GM04504 (cell line): ENCODE data around the gene GLP1R.

Experiments used
- DNase-seq: peaks from one replicate; pipeline ENCODE4 v3.0.0-alpha.2; 2012; ENCODE audit warnings: low read depth

GLP1R gene

DNA sequence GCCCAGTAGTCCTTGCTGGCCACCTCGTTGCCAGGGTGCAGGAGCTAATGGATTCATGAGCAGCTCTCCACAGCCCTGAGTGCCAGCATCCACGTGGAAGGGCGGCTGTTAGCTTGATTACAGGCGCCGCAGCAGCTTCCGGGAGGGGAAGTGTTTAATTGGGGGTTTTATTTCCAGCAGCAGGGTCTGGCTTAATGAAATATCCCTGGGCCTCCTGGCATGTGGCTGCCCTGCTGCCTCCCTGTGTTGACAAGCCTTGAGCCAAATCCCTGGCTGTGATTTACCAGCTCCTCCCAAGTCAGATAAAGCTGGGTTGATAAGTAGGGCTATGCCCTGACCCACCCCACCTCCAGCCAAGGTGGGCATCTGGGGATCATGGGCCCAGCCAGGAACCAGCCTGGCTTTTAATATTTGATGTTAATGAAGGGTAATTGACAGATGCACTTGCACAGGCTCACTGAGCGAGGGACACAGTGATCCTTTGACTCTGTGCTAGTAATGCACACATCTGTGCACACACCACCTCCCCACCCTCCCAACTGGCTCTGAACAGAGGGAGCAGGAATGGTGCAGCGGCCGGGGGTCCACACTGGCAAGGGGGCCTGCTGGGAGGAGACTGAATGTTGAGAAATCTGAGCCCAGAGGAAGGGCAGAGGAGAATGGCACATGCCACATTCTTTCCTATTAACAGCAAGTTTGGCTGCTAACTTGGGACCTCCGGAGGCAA is 13.6 kb downstream of the GLP1R start:
- no peak for DNase-seq

DNA sequence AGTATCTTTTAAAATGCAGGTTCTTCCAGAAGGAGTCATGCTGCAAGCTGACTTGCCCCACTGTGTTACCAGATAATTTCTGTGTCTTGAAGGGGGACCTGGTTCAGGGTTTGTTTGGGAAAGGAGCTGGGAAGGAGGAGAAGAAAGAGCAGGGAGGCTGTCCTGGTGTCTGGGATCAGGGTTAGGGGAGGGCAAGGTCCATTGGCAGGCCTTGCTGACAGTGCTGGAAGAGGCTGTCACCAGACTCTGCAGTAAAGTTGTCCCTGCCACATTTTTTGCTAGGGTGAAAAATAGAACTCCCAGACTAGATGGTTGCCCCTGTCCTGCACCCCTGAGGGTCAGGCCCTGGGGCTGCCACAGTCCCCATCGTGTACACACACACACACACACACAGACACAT is 14.9 kb downstream of the GLP1R start:
- no peak for DNase-seq

DNA sequence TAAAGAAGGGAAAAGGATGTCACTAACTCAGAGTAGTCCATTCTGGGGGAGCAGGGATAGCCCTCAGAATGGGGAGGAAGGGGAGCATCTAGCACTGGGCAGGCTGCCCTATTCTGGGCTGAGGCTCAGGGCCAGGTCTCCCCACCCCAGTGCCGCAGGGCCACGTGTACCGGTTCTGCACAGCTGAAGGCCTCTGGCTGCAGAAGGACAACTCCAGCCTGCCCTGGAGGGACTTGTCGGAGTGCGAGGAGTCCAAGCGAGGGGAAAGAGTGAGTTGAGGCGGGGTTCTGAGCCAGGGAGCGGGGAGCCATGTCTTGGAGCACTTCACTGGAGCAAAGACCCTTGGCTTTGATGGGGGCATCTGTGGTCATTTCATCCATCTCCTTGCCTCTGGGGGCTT is 17.0 kb downstream of the GLP1R start:
- no peak for DNase-seq

DNA sequence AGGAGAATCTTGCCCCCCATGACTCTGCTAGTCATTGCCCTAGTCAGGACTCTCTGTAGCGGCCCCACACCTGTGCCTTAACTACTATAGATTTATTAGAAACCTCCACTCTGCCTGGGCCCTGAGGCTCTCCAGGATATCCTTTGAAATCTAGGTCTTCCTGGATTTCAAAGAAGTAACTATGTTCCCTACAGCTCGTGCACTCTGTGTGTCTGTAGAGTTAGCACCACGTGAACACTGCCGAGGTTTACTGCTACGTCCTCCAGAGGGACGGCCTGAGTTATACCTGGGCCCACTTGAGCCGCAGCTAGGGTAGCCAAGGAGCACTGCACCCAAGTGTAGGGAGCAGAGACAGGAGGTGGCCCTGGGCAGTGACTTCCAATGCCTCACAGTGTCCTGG is 19.8 kb downstream of the GLP1R start:
- DNase-seq = no peak

DNA sequence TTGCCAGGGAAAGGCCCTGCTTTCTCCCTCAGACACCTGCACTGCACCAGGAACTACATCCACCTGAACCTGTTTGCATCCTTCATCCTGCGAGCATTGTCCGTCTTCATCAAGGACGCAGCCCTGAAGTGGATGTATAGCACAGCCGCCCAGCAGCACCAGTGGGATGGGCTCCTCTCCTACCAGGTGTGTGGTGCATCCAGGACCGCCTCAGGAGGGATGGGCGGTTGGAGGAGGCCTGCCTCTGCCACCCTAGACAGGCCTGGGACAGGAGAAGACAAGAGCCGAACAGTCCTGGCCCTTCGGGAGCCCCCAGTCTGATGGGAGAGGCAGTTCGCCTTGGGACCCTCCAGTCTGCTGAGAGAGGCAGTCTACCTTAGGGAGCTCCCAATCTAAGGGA is 24.2 kb downstream of the GLP1R start:
- DNase-seq = no peak

DNA sequence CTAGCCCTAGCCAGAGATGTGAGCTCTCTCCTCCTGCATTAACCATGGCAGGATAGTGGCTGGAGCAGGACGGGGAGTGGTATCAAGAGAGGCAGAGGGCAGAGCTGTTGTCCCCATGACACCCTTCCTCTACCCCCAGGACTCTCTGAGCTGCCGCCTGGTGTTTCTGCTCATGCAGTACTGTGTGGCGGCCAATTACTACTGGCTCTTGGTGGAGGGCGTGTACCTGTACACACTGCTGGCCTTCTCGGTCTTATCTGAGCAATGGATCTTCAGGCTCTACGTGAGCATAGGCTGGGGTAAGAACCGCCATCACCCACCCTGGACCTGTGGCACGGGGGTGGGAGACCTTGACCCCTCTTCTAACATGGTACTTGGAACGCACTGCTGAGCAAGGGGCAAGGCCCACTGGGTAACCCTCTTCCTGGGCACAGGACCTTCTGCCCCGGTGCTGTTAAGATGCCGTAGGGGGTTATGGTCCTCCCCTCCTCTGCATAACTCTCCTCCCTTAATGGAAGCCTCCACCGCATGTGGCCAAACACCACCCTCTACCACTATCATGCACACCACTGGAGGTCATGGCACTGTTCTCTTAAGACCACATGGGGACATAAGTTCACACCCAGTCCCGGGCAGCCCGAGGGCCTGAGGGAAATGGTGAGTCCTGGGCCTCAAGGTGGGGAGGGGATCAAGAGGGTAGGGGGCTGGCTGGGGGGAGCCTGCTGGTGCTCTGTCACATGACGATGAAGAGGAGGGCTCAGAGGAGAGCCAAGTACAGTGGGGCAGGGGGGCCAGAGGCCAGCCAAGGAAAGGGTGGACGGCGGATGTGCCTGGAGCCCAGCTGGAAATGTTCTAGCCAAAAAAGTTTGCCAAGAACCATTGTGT is 25.1 kb downstream of the GLP1R start:
- no peak for DNase-seq

DNA sequence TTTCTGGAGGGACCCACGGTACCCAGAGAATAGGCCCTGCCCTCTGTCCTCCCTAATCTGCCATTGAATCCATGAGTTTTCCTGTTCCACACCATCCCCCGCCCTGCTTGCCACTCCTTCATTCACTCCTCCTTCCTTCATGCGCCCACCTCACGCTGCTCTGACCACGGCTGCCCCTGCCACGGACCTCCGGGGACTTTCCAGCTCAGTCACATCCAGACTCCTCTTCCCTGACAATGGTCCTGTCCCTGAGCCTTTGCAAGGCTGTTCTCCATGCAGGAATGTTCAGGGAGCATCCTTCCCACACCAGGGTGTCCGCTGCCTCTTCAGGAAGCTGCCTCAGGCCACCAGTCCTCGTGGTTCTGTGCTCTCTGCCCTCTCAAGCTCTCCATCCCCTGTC is 25.9 kb downstream of the GLP1R start:
- DNase-seq = no peak

DNA sequence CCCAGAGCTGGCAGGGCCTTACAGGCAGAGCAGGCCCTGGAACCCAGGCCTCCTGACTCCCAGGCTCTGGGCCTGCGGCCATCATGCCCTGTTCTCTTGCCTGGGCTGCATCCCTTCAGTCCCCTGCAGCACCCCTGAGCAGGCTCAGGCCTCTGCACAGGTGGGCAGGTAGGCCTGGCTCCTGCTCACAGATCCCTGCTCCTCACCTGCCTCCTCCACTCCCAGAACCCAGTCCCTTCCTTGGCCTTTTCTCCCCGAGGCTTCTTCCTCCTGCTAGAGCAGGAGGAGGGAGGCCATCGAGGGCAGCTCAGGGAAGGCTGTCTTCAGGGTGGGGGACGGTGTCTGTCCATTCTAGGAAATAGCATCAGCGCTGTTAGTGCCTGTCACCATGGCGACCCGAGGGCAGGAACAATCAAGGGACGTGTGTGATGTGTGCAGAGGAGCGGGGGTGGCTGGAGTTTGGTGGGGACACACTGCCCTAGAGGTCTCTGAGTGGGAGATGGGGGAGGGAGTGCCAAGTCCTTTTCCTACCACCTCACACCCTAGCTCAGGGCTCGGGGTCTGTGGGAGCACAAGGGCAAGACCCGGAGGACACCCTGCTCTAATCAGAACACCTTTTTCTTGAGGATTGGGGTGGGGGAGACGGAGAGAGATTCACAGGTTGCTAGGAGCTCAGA is 26.6 kb downstream of the GLP1R start:
- DNase-seq = no peak

DNA sequence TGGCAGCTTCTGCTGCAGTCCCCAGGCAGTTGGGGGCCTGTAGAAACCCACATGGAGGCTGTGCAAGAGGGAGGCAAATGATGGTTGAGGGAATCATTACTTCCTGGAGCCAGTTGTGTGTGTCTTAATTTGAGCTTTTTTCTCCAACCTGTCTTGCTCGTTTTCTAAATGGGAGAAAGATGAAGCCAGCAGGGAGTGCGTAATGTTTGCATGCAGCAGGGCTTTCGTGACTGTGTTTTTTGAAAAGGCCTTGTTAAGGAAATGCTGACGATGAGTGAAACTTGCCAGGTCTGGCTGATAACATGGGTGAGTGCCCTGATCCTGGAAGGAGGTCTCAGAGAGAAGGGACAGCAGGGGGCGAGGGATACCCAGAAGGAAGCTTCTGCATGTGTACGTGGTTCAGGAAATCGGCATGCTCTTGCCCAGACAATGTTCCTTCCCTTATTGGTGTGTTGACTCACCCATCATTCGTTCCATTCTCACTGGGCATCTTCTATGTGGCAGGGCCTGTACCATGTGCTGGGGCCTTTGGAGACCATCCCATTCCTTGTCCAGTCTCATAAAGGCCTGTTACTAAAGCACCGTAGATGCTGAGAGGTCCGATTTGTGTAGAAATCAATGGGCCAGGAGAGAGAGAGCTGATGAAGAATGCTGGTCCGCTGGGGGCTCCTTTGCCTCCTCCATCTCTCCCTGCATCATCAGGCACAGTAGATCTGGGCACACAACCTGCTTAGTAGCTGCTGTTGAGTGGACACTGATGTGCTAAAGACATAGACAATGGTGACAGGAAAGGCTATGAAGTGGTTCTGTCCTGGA is 27.4 kb downstream of the GLP1R start:
- DNase-seq = no peak

DNA sequence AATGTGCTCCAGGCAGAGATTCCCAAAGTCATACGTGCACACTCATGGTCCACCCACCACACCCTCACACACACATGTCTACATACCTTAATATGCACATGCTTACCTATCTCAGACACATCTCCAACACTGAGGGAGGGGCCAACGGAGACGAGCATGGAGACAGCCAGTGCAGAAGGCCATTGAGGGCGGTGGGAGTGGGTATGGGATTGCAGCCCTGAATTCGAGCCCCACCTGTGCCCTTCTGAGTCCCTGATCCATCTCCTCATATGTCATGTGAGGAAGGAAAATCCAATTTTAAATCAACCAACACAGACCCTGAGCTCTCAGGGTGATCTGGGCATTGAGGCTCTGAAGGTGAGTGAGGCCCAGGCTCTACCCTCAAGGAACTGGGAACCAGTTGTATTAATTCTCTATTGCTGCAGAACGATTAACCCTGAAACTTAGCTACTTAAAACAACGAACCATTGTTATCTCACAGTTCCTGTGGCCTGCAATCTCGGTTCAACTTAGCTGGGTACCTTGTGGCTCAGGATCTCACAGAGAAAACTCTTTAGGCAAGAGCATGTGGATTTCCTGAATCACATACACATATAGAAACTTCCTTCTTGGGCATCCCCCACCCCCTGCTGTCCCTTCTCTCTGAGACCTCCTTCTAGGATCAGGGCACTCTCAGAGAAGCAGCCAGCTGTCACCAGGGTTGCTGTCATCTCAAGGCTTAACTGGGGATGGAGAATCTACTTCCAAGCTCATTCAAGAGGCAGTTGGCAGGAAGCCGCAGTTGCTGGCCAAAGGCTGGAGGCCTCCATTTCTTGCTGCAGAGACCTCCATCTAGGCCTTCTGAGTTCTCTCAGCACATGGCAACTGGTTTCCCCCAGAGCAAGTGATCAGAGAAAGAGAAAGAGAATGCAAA is 28.3 kb downstream of the GLP1R start:
- DNase-seq = no peak

DNA sequence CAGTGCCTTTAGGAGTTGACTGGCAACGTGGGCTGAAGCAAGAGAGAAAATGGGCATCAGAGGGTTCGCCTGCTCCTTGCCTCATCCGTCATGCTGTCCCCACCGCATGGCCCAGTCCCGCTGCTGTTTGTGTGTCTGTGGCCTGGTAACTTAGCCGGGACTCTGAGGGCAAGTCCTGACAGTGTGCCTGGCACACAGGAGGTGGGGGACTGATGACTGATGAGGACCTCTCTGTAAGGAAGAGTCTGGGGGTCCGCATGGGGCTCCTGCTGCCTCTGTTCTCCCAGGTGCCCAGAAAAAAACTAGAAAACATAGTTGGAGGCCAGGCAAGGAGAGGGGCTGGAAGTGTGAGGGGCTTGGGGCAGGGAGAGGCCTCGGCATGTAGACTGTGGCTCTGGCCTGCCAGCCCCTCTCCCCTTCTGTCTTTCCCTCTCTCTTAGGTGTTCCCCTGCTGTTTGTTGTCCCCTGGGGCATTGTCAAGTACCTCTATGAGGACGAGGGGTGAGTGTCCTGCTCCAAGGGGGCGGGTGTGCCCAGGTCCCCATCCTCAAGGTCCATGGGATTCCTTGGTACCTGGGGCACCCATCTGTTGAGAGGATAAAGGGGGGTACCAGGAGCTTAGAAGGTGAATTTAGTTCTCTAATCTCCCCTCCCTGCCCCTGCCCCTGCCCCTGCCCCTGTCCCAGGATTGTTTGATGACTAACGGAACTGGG is 29.5 kb downstream of the GLP1R start:
- no peak for DNase-seq

DNA sequence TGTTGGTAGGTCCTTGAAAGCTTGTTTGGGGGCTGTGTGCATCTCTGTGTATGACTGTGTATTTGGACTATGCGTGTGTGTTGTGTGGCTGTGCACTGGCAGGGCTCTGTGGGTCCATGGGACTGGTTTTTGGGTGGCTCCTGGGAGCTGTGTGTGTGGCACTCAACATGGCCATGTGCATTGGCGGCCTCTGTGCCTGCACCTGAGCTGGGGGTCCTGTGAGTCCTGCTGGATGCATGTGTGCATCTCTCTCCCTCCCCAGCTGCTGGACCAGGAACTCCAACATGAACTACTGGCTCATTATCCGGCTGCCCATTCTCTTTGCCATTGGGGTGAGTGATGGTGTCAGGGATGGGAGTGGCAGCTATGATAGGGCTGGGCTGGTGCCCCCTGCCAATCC is 30.1 kb downstream of the GLP1R start:
- no peak for DNase-seq

DNA sequence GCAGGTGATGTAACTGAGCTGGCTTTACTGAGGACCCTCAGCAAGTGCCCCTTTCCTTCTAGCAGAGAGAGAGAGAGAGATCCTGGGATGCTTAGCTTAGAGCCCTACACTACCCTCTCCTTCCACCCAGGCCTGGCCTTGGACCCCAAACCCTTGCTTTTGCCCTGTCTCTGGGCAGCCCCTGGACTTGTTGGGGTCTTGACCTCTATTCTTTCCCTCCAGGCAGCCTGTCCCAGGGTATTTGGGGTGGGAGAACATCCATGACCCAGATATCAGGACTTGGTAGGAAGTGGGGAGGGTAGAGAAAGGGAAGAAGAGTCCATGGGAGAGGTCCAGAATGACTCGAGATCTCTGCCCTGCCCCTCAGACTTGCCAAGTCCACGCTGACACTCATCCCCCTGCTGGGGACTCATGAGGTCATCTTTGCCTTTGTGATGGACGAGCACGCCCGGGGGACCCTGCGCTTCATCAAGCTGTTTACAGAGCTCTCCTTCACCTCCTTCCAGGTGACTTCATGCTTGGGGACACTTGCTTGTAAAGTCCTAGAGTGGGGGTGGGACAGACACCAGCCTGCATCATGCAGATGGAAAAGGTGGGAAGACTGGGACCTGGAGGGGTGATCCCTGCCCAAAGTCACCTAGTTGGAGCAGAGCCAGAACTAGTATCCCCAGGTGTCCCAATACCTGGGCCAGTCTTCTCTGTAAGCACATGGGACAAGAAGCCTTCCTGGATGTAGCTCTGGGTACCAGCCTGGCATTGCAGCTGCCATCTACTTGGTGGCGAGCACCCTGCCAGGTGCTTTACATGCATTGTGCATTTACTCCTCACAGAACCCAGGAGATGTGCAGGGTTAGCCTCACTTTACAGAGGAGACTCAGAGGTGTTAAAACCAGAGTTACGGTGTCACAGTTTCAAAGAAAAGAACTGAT is 30.9 kb downstream of the GLP1R start:
- no peak for DNase-seq

DNA sequence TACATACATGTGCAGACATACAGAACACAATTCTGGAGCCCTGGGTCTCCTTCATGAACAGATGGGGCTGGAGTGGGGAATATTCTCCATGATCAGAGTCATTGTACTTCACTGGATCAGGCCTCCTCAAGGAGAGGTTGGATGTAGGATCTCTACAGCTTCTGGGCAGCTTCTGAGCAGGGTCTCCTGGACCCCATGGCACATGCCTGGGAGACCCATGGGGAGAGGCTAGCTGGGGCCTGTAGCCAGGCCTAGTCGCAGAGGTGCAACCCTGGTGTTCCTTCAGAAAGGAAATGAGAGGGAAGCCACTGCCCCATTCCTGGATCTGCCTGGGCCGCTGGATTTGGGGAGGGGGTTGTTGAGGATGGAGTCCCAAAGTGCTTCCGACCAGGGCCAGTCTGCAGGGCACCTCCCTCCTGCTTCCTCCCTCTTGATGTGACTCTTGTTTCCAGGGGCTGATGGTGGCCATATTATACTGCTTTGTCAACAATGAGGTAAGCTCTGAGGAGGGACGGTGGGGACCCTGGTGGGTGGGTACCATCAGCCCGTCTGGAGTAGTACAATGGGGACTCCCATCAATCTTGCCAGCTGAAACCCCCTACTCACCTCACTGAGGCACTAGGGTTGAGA is 31.8 kb downstream of the GLP1R start:
- no peak for DNase-seq

DNA sequence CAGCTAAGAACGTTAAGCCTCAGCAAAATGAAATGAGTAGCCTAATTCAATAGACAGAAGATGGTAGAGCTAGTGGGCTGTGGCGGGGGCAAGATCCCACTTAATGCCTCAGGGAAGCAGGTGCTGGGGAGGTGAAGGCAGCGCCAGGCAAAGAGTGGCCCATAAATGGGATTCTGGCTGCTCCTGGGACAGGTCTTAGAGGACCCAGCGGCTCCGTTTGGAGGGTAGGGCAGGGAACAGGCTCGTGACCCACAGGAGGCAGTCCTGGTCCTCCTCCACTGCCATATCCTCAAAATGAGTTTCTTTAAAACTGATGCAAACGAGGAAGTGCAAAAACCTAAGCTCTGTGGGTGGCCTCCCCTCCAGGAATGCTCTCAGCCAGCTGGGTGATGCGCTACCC is 33.7 kb downstream of the GLP1R start:
- DNase-seq = no peak

DNA sequence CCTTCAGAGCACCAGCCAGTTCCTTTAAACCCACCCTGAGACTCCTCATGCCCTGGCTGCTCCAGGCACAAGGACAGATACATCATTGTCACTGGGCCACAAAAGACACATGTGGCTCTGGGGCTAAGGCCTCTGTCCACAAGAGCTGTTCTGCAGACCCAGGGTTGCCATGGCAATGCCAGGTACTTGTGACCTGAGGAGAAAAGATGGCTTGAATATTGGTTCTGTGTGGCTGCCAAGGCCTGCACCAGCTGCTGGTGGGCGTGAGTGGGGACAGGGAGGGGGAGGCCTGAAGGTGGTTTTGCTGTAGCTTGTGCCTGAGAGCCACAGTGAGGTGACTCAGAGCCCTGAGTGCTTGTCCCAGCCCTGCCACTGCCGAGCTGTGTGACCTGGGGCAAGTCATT is 34.7 kb downstream of the GLP1R start:
- DNase-seq = no peak

DNA sequence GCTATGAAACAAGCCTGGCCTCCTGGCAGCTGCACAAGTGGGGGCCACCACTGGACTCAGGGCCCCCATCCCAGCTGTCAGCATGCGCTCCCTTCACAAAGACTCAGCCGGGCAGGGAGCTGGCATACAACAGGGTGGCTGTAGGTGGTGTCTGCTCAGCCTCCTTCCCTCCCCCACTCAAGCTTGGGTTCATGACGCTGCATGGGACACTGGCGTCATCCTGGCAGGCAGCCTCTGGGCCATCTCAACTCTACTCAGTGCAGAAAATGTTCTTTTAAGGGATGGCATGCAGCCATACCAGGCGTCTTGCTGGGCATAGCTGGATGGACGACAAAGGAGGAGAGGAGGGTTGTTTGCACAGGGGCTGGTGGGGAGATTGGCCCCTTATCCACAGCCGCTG is 35.9 kb downstream of the GLP1R start:
- DNase-seq = no peak

DNA sequence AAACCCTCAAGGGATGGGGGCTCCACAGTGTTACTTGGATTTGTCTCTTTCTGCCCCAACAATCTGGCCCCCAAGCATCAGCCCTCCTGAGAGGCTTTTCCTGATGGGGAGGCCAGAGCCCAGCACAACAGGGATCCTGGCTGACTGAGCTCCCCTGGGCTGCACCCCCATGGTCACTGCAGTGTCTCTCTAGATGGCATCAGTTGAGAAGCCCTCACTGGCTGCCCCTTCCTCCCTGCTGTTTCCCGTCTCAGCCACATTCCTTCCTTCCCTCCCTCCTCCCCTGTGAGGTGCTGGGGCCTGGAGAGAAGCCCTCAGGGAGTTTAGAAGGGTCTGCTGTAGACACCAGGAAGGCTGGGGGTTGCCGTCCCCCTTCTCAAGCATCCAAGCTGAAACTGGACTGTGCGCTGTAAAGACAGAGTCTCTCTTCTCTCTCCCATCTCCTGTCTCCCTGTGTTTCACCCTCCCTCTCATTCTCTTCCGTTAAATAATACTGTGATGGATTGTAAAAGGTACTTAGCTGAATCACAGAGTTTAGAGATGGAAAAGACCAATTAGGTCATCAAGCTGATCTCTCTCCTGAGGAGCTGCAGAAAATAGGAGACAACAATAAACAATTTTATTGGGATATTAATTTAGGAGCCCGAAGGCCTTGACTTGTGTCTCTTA is 36.7 kb downstream of the GLP1R start:
- no peak for DNase-seq
